T-helper 2 cell (primary cell): ENCODE measurements around the gene GLIPR1L2.

ENCODE experiments used
- DNase-seq, 5 experiments: peaks; one replicate each; pipeline versions ENCODE4 v3.0.0 to v3.0.0-alpha.2; 2012 to 2022

Gene GLIPR1L2

DNA sequence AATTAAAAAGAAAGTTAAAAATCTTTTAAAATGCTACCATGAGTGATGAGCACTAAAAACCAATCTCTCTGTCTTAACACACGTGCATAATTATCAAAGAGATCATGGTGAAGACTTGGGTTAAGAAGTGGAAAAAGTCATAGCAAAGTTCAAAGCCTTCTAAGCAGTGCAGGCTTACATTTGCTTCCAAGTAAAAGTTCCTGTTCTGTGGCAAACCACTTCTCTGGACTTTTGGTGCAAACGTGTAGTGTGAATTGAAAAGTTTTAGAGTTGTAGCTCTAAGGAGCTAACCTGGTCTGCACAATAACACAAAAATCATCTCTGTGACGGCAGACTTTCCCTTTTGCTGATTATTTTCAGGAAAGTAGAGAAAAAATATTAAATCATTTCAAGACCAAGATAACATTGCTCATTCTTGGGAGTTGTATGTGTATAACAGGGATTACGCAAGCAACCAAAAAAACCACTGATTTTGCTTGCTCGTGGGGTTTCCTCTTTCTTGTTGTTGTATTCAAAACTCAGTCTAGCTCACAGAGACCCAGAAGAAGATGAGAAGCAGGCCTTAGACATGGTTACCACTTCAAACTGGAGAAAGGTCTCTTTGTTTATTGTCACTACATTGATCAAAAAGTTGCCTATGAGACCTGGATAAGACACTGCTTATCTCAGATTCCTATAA lies 87.4 kb downstream of the GLIPR1L2 start:
- peak in 3 of 5 experiments; percentile 17 to 84 (median 66) for DNase-seq

DNA sequence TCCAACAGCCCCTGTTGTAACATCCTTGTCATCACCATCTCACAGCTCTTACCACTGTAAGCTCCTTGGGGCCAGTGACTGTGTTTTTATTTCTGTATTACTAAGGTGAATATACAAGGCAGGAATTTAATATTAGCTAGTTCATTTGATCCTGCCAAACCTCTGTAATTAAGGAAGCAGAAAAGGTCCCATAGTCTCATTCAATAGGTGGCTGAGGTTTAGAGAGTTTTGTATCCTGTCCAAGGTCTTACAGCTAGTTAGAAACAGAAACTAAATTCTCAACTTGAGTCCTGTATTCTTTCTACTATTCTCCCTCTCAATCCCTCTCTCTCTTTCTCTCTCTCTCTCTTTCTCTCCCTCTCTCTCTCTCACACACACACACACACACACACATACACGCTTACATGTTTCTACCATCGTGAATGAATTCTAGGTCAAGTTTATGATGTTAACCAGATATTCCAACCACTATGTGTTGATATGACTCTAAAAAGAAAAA lies 89.1 kb downstream of the GLIPR1L2 start:
- DNase-seq: peak in 2 of 5 experiments; percentile 57 to 77

DNA sequence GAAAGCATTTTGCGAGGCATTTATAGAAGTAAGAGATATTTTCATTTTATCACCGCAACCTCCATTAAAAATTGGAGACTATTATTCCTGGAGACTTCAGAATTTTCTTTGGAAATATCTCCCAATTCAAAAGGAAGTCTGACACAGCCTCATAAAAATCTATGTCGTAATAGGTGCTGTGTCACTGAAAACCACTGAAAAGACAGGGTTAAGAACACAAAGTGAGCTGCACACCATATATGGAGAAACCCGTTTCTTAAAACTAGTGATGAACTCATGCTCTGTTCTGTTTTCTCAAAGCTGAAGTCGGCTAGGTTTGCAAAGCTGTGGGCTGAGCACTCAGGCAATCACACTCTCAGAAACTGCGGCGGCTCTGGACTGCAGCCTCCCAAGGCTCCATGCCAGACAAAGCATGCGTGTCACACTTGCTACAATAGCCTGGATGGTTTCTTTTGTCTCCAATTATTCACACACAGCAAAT lies 89.6 kb downstream of the GLIPR1L2 start, which contains the start of gene GLIPR1:
GLIPR1 (plus strand) TSS at position 287 of the 481 bp plus-strand sequence; CDS start at position 413, 126 bp downstream.
- peak in 4 of 5 experiments; percentile 52 to 92 (median 66) for DNase-seq

DNA sequence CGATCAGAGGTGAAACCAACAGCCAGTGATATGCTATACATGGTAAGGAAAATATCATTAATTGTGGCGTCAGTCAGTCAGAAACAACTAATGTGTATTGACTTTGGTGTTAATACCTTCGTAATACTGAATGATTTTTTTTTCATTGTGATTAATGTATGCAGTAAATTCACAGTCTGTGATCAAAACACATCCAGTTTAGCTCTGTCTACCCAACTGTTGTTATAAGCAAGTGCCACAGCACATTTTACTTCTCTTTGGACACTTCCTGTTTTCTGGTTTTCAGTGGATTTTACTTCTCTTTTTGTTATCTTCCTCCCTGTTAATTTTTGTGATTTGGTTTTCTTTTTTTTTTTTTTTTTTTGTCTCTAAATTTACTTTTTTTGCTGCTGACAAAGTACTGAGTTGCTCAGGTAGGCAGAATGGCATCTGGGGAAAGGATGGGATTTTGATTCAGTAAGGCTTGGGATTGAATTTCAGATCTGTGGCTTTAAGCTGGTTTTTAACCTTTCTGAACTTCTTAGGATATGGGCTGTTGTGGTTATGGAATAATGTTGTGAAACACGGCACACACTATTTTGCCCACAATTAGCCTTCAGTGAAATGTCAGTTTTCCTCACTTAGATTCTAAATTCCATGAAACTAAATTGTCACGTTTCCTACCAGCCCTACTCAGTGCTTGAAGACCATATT lies 90.3 kb downstream of the GLIPR1L2 start:
- DNase-seq: no peak

DNA sequence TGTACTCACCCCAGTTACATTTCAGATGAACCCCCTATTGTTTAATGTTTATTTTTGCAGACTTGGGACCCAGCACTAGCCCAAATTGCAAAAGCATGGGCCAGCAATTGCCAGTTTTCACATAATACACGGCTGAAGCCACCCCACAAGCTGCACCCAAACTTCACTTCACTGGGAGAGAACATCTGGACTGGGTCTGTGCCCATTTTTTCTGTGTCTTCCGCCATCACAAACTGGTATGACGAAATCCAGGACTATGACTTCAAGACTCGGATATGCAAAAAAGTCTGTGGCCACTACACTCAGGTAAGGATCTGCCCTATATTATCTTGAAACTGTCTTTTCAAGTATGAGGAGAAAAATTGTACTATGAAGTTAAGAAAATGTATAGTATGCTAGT lies 90.9 kb downstream of the GLIPR1L2 start:
- peak in 1 of 5 experiments; percentile 11 for DNase-seq
